Pons (tissue), 1 donor: ENCODE data around the gene CCDC192.
"Not testable (repeated sequence)": the region's sequence is repeated elsewhere in the genome, so short reads cannot be mapped to it uniquely, and the experiment has no call there.

Source experiments
- DNase-seq: peaks from one replicate; pipeline ENCODE4 v3.0.0-alpha.2; 2016; ENCODE audit warnings: low spot score

Gene CCDC192

DNA sequence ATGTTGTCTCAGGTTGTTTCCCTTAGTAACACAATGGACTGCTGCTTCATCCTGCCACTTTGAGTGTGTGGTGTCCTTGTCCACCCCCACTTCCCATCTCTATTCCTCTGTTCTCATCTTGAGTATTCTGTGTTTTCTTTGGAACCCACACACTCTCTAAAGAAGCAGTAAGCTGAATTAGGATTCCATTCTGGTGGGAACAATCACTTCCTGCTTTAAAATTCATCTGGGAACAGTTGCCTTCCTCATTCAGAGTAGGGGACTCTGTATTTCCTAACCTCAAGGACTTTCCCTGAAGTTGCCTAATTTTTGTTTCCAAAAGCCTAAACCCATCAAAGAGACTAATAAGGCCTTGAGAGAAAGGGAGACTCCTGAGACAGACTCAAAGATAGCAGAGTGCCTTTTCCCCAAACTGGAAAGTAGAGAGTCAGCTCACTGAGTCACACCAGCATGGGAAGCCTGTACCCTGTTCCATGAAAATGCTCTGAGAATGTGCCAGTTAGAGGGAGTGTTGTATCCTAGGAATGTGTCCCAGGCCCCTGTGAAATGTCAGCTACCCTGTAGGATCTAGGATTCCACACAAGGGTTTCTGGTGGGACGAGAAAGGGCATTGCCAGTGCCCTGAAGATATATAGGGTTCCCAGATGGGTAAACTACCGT, 63.6 kb downstream of the CCDC192 start:
- DNase-seq = no peak

DNA sequence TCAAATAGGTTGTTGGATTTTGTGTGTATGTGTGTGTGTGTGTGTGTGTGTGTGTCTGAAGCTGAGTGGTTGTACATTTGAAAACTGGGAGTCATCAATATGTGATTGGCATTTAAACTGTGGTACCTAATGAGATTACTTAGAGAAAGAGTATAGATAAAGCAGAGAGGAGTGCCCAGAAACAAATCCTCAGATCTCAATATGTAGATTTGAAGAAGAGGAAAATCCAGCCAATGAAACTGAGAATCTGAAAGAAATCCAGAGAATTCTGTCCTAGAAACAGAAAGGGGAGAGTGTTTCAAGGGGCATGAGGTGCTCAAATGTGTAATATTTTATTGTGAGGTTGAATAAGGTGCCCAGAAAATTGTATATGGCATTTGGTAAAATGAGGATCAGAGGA, 66.2 kb downstream of the CCDC192 start:
- no peak for DNase-seq

DNA sequence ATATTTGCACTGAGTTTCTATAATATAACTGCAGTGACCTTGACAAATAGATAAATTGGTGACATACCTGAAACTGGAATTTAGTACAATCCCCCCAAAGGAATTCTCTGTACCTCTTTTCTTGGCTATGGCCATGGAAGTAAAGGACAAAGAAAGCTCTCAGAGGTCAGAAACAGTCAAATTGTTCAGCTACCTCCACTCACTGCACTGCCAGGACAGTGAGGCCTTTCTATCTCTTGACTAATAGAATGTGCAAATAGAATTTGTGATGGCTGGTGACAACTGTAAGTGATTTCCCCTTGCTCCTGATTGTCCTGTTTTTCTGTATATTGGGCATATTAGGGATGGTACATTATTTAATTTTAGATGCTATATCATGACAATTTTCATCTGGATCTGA, 67.1 kb downstream of the CCDC192 start:
- no peak for DNase-seq

DNA sequence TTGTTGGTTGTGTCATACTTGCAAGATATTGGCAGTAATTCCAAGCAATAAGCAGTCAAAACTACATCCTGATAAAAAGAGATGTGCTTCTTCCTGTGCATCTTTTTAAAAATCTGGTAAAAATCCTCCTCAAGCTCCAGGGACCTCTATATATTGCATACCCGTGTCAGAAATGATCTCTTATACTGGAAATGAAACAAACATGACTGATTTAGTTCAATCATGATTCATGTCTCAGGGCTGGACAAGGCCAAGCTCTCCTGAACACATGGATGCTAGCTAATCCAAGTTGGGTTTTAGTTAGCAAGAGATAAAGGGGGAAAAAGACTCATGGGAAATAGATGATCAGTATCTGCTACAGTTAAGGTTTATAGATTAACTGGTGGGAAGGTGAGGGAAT, 69.3 kb downstream of the CCDC192 start:
- DNase-seq = no peak

DNA sequence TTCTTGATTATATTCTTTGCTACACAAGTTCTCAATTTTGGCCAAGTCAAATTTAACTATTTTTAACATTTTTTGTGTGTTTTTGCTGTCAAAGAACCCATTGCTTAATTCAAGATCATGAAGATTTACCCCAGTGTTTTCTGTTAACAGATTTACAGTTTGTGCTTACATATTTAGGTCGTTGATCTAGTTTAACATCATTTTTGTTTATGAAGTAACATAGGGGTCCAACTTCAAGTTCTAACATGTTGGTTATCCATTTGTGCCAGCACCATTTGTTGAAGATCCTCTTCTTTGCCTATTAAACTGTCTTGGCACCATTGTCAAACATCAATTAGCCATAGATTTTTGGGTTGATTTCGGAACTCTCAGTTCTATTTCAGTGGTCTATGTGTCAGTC, 71.0 kb downstream of the CCDC192 start:
- DNase-seq = no peak

DNA sequence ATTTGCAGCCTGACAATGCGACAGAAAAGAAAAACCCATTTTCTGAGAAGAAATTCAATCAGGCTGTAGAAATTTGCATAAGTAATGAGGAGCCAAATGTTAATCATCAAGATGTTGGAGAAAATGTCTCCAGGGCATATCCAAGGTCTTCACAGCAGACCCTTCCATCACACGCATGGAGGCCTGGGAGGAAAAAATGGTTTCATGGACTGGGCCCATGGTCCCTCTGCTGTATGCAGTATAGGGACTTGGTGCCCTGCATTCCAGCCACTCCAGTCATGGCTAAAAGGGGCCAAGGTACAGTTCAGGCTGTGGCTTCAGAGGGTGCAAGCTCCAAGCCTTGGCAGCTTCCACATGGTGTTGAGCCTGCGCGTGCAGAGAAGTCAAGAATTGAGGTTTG, 73.3 kb downstream of the CCDC192 start:
- no peak for DNase-seq

DNA sequence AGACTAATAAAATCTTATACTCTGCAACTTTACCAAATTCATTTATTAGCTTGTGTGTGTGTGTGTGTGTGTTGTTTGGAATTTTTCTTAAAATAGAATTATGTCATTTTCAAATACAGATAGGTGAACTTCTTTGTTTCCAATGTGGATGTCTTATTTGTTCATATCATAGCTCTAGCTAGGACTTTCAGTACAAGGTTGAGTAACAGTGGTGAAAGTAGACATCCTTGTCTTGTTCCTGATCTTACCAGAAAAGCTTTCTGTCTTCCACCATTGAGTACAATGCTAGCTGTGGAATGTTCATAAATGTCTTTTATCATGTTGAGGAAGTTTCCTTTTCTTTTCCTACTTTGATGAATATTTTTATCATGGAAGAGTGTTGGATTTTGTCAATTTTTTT, 74.8 kb downstream of the CCDC192 start:
- no peak for DNase-seq

DNA sequence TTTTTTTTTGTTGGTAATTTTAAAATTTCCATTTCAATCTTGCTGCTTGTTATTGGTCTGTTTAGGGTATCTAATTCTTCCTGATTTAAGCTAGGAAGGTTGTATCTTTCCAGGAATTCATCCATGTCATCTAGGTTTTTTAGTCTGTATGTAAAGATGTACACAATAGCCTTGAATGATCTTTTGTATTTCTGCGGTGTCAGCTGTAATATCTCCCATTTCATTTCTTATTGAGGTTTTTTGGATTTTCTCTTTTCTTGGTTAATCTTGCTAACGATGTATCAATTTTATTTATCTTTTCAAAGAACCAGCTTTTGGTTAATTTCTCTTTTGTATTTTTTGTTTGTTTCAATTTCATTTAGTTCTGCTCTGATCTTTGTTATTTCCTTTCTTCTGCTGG, 79.3 kb downstream of the CCDC192 start:
- DNase-seq = not testable (repeated sequence)

DNA sequence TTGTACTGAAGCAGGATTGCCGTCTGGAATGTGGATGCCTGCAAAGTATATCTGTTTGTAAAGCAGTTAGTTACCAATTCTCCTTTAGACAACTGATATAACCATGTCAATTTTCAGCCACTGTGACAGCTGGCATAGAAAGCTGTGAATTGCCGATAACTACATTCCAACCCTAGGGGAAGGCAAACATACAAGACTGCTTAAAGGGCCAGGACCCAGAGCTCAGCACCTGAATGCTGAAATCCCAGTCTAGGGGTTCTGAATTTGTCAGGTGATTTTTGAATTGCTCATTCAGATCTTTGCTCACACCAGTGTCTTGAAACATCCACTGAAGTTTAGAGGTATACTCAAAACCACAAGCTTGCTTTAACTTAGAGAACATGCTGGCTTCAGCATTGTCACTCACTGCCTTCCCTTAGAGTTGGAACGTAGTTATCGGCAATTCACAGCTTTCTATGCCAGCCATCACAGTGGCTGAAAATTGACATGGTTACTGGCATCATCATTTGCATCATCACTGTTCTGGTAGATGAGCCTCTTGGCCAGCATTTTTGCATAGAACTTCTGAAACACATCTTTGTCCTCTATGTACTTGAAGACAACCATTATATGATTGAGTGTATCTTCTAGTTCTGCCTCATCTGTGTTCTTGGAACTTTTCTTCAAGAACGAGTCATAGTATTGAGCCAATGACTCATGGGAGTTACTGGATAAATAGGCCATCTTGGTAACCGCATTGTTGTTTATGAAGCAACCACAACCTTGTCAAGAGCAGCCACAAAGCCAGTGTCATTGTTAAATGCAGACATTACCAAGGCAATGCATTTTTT, 82.1 kb downstream of the CCDC192 start:
- no peak for DNase-seq

DNA sequence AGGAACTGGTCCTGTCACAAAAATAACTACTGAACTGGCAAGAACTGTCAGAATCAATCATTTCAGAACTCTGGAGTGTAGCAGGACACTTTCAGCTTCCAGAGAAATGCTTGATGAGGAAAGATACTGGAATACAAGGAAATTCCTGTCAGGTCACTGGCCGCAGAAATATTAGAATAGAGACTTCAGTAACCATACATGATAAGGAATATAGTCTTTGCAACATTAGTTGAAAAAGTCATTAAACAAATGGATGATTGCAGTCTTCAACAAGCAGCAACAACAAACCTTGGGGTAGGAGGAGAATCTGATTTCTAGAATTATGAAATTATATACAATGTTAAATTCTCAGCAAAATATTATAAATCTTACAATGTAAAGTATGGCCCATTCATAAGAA, 88.2 kb downstream of the CCDC192 start:
- no peak for DNase-seq

DNA sequence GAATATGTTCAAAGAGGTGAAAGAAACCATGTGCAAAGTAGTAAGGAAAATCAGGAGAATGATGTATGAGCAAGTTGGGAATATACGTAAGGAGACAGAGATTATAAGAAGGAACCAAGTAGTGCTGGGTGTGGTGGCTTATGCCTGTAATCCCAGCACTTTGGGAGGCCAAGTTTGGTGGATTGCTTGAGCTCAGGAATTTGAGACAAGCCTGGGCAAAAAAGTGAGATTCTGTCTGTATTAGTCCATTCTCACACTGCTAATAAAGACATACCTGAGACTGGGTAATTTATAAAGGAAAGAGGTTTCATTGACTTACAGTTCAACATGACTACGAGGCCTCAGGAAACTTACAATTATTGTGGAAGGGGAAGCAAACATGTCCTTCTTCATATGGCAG, 88.7 kb downstream of the CCDC192 start:
- DNase-seq = not testable (repeated sequence)

DNA sequence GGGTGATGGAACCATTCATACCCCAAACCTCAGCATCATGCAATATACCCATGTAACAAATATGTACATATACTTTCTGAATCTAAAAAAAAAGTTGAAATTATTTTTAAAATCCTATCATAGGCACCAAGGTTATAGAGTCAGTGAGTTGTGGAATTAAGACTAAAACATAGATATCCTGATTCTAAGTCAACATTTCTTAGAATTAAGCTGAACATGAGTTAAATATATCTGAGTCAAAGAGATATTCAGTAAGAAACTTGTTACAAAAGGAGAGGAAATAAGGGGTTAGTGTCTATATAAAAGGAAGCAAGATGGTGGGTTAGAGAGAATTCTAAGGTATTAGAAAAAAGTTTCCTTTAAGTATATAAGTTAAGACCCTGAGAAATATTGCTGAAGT, 89.9 kb downstream of the CCDC192 start:
- DNase-seq = no peak

DNA sequence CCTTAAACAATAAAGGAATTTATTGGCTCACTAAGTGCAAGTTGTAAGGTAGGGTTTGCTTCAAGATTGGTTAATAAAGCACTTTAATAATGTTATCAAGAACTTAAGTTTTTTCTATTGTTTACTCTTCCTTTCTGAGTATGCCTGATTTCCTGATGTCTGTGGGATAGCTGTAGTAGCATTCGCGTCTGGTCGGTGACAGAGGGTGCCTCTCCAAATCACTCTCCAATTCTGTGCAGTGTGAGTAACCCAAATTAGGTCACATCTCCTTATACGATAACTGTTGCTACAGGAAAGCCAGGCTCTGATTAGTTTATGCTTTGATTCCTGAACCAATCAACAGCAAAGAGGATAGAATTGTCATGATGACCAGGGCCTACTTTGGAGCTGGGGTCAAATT, 90.7 kb downstream of the CCDC192 start:
- DNase-seq = no peak

DNA sequence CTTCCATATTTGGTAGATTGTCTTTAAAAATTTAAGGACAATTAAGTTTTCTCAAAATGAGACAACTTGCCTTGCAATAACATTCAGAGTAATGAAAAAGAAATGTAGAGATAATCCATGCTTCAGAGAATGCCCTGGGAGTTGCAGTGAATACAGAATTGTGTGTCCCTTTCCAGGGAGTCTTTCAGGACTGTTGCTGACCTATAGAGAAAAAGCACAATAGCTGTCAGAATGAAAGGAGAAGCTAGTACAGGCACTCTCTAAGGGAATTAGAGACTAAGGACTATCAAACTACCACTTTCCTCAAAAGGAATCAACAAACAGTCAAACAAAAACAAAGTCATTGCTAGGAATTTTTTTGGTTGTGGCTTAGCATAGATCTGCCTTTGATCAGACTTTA, 93.0 kb downstream of the CCDC192 start:
- DNase-seq = no peak

DNA sequence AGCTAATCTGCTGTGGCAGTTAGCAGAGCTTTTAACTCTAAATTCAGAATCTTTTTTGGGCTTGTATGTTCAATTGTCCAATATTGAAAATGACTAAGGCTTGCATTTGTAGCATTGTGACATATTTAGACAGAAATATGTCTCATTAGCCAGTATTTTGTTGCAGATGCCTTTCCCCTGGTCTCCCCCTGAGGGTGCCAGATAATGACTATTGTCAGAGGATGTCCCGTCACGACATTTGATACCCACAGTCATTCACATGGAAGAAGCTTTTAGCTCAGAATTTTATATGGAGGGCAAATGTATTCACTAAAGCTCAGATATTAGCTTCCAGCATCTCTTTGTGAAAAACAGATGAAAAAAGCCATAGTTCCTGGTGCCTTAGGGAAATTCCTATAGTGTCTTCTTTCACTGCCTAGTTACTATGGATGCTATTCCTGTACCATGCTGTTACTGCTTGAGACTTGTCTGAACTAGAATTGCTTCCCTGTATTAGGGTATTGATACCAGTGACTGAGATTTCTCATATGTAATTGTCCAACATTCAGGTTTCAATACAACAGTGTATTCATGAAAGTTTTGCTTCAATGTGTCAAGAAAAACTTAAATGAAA, 96.2 kb downstream of the CCDC192 start:
- DNase-seq = peak; percentile 42

DNA sequence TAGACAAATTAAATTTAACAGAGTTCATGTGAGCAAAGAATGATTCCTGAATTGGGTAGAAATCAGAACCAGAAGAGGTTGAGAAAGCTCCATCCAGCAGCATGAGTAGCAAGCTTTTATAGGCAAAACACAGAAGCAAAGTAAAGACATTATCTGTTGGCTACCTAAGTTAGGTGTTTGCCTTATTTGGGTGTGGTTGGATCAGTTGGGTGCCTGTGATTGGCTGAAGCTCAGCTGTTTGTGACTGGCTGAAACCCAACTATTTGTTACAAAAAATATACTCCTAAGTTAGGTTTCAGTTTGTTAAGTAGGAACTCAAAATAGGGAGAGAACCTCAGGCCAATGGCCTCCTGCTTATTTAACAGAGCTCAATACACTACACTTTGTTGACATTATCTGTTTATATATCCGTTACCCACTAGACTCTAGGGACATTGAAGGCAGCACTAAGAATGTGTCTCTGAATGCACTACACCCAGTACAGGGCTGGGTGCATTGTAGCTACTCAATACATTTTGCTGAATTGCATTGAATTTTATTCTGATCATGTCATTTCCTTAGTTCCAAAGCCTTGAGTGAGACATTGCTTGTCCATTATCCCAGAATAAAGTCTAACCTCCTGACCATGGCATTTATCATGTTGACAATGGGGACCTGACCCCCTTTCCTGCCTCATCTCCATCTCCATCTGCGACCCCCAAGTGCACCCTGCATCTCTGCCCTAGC, 98.7 kb downstream of the CCDC192 start:
- no peak for DNase-seq

DNA sequence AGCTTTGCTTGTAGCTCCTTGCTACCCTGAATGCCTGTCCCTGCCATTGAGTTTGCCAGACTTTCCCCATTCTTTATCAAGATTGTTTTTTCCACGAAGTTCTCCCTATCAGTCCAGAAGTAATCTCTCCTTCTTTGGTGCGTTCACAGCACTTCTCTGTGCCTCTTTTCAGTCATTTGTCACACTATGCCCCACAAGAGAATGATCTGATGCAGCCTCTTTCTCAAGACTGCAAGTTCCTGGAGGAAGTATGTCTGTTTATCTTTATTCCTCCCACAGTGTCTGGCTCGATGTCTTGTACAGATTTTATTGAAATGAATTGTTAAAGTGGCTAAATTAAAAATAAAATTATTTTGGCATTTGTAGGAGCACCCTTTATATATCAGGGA, 99.3 kb downstream of the CCDC192 start:
- no peak for DNase-seq

DNA sequence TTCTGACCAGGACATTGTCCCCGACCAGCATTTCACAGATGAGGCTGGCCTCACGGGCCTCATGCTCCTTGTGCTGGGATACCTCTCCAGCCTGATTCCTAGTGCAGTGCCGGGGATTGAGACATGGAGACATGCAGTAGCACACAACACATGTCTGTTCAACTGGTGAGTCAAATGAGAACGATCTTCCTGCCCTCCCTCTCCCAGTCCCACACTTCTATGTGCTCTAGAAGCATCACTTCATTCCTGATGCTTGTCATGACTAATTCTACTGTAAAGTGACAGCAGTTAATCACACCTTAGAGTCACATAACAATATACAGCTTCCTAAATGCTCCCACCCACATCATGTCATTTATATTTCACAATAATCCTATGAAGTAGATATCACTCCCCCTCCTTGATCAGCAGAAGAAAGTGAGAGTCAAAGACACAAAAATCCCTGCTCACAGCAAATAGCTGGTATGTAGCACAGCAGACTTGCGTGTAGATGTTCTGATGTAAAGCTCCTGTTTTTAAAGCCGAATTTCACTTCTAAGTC, 101.8 kb downstream of the CCDC192 start:
- DNase-seq = no peak

DNA sequence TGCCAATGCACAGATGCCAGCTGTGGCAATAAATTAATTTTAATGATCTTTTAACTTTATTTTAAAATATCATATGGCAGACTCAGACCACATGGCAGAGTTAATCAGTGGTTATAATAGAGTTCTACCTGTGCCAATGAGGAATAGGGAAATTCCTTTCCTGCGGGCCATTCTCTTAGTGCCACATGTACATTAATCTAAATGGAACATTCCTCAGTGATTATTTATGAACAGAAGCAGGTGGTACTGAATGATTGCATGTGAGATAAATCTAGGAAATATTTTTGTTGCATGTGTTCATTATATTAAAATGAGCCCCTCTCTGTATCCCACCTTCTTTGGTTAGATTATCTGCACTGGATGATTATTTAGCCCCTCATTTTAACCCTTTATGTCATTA, 102.3 kb downstream of the CCDC192 start:
- no peak for DNase-seq

DNA sequence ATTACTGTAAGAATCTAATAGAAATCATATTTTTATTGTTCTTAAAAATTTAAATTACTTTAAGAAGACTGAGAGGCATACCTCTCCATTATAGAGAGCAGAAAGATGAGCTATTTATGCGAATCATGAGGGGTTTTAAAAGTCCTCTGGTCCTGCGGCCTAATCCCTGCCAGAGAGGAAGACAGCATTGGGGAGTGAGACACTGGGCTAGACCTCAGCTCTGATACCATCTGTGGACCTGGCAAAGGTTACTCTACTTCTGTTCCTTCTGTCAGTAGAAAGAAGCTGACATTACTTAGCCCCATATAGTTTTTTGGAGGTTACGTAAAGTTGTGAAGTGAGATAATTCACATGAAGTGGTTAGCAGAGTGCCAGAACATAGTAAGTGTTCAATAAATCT, 103.6 kb downstream of the CCDC192 start:
- DNase-seq = no peak

DNA sequence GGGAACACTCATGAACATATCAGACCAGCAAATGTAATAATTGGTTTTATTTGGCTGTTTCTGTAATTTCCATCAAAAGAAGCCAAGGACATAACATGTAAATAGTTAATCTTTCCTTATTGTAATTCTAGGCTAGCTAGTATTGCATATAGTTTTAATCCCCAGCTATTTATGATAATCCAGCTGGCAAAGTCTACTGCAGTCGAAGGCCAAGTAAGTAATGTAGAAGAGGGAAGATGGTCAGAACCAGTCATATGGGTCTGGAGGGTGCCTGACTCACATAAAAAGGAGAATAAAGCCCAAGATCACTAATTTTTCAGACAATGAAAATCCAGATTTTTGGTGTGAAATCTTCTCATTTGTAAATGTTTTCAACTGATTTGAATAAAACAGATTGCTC, 106.3 kb downstream of the CCDC192 start:
- no peak for DNase-seq

DNA sequence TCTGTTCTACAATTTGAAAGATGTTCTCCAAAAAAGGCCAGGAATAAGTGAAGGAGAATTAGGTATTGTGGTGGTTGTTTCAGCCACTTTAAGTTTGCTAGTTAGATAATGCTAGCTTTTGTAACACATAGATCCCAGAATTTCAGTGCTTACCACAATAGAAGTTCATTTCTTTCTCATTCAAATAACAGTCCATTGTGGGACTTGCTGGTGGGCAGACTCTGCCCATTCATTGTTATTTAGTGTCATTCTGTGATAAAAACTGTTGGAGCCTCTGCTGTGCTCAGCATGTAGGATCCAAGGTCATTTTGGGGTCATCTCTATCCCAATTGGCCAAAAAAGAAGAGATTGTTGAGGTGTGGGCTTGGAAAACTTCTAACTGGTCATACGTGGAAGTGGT, 106.8 kb downstream of the CCDC192 start:
- peak; percentile 86 for DNase-seq
